H9 (cell line): ENCODE measurements around the gene ADGRB3. TPM values are rescaled to one million over a fixed set of nuclear protein-coding genes. Genes with fewer than 3 reads are reported as not detected.
A peak's percentile ranks its signal among the peaks of the same experiment; 100 is the strongest.

ENCODE experiments used
- DNase-seq: peaks from one replicate; pipeline ENCODE4 v3.0.0-alpha.2; 2017
- H2AFZ ChIP-seq: one replicate; pipeline ENCODE4 v1.6.1; 2013; ENCODE audit warnings: mild to moderate bottlenecking, low read length, control low read depth, moderate library complexity
- H2AK5ac ChIP-seq: 2 replicates; pipeline ENCODE4 v1.6.1; 2013; ENCODE audit warnings: low read length, control low read depth, mixed read lengths; ENCODE audit not compliant: insufficient read length
- H2BK120ac ChIP-seq: one replicate; pipeline ENCODE4 v1.6.1; 2013; ENCODE audit warnings: low read depth, mild to moderate bottlenecking, low read length, control low read depth, inconsistent platforms; ENCODE audit not compliant: poor library complexity, severe bottlenecking
- H2BK12ac ChIP-seq: 2 replicates; pipeline ENCODE4 v1.6.1; 2013; ENCODE audit warnings: low read length, control low read depth, mixed read lengths, low read depth; ENCODE audit not compliant: insufficient read length
- H2BK15ac ChIP-seq: 2 replicates; pipeline ENCODE4 v1.6.1; 2013; ENCODE audit warnings: low read depth, low read length, control low read depth
- H2BK20ac ChIP-seq: one replicate; pipeline ENCODE4 v1.6.1; 2013; ENCODE audit warnings: low read depth, mild to moderate bottlenecking, low read length, control low read depth, inconsistent platforms; ENCODE audit not compliant: poor library complexity, severe bottlenecking
- H2BK5ac ChIP-seq: 2 replicates; pipeline ENCODE4 v1.6.1; 2013; ENCODE audit warnings: low read length, control low read depth, mixed read lengths; ENCODE audit not compliant: insufficient read length
- H3K14ac ChIP-seq: 2 replicates; pipeline ENCODE4 v1.6.1; 2013; ENCODE audit warnings: low read length, control low read depth; ENCODE audit not compliant: insufficient read depth
- H3K18ac ChIP-seq: 2 replicates; pipeline ENCODE4 v1.6.1; 2013; ENCODE audit warnings: low read depth, mild to moderate bottlenecking, mixed read lengths, low read length, control low read depth; ENCODE audit not compliant: insufficient read length
- H3K23ac ChIP-seq: 2 replicates; pipeline ENCODE4 v1.6.1; 2013; ENCODE audit warnings: low read length, control low read depth, mixed read lengths, low read depth; ENCODE audit not compliant: insufficient read length
- H3K23me2 ChIP-seq: 2 replicates; pipeline ENCODE4 v1.6.1; 2013; ENCODE audit warnings: low read depth, mild to moderate bottlenecking, mixed read lengths, low read length, control low read depth; ENCODE audit not compliant: insufficient read length, poor library complexity, severe bottlenecking
- H3K27ac ChIP-seq: 2 replicates; pipeline ENCODE4 v1.5.1; 2013; ENCODE audit warnings: low read length, control low read depth, mixed read lengths, low read depth; ENCODE audit not compliant: insufficient read length
- H3K27me3 ChIP-seq: 2 replicates; pipeline ENCODE4 v1.6.1; 2013; ENCODE audit warnings: low read length, control low read depth, inconsistent platforms; ENCODE audit not compliant: insufficient read depth
- H3K4ac ChIP-seq: 2 replicates; pipeline ENCODE4 v1.6.1; 2013; ENCODE audit warnings: low read depth, mild to moderate bottlenecking, control low read depth, inconsistent platforms, low read length, moderate library complexity
- H3K4me1 ChIP-seq: 2 replicates; pipeline ENCODE4 v1.6.1; 2013; ENCODE audit warnings: low read length, control low read depth, inconsistent platforms; ENCODE audit not compliant: insufficient read depth
- H3K4me2 ChIP-seq: 2 replicates; pipeline ENCODE4 v1.6.1; 2013; ENCODE audit warnings: low read length, control low read depth, mixed read lengths; ENCODE audit not compliant: insufficient read length, insufficient read depth
- H3K56ac ChIP-seq: 2 replicates; pipeline ENCODE4 v1.6.1; 2013; ENCODE audit warnings: low read depth, mild to moderate bottlenecking, mixed read lengths, low read length, control low read depth; ENCODE audit not compliant: insufficient read length
- H3K79me1 ChIP-seq: 2 replicates; pipeline ENCODE4 v1.6.1; 2013; ENCODE audit warnings: low read depth, mild to moderate bottlenecking, moderate library complexity, low read length, control low read depth, inconsistent platforms; ENCODE audit not compliant: insufficient read depth, poor library complexity, severe bottlenecking
- H3K79me2 ChIP-seq: 2 replicates; pipeline ENCODE4 v1.6.1; 2013; ENCODE audit warnings: low read length, control low read depth, inconsistent platforms; ENCODE audit not compliant: insufficient read depth
- H3K9ac ChIP-seq: 2 replicates; pipeline ENCODE4 v1.6.1; 2013; ENCODE audit warnings: low read length, control low read depth, mixed read lengths; ENCODE audit not compliant: insufficient read length; ENCODE audit errors: extremely low read depth
- H3K9me3 ChIP-seq: one replicate; pipeline ENCODE4 v1.6.1; 2013; ENCODE audit warnings: low read depth, low read length, inconsistent platforms; ENCODE audit not compliant: control insufficient read depth
- H3T11ph ChIP-seq: one replicate; pipeline ENCODE4 v1.6.1; 2013; ENCODE audit warnings: mild to moderate bottlenecking, low read length, control low read depth, inconsistent platforms
- H4K20me1 ChIP-seq: one replicate; pipeline ENCODE4 v1.6.1; 2013; ENCODE audit not compliant: control insufficient read depth, insufficient read length, insufficient read depth
- H4K5ac ChIP-seq: 2 replicates; pipeline ENCODE4 v1.6.1; 2013; ENCODE audit warnings: low read depth, mild to moderate bottlenecking, mixed read lengths, low read length, control low read depth; ENCODE audit not compliant: insufficient read length
- H4K8ac ChIP-seq: replicated peaks from 2 replicates; pipeline ENCODE4 v1.6.1; 2013; ENCODE audit warnings: low read length, control low read depth, mixed read lengths, low read depth; ENCODE audit not compliant: insufficient read length
- H4K91ac ChIP-seq: 2 replicates; pipeline ENCODE4 v1.6.1; 2013; ENCODE audit warnings: low read depth, mild to moderate bottlenecking, moderate library complexity, mixed read lengths, low read length, control low read depth; ENCODE audit not compliant: insufficient read length
- H3K27ac Mint-ChIP-seq, 3 experiments: 2 replicates in 2 of 3; 3 replicates in 1 of 3; pipeline ENCODE4 v1.8.0; 2020 to 2021; ENCODE audit warnings: mixed read lengths in 3 of 3, mild to moderate bottlenecking in 1 of 3, moderate library complexity in 1 of 3
- H3K27me3 Mint-ChIP-seq: 2 replicates; pipeline ENCODE4 v1.8.0; 2021; ENCODE audit warnings: low read depth, mild to moderate bottlenecking, moderate library complexity, mixed read lengths
- H3K36me3 Mint-ChIP-seq, 3 experiments: 2 replicates in 2 of 3; 3 replicates in 1 of 3; pipeline ENCODE4 v1.8.0; 2020 to 2021; ENCODE audit warnings: low read depth in 3 of 3, mixed read lengths in 3 of 3; ENCODE audit not compliant: insufficient read depth in 1 of 3
- H3K4me1 Mint-ChIP-seq, 2 experiments: 2 replicates each; pipeline ENCODE4 v1.8.0; 2020; ENCODE audit warnings: mixed read lengths in 2 of 2
- H3K4me3 Mint-ChIP-seq, 2 experiments: 2 replicates in 1 of 2; 3 replicates in 1 of 2; pipeline ENCODE4 v1.8.0; 2020 to 2021; ENCODE audit warnings: mild to moderate bottlenecking in 2 of 2, mixed read lengths in 2 of 2, moderate library complexity in 1 of 2
- H3K9me3 Mint-ChIP-seq, 2 experiments: 2 replicates in 1 of 2; 3 replicates in 1 of 2; pipeline ENCODE4 v1.8.0; 2020; ENCODE audit warnings: mild to moderate bottlenecking in 2 of 2, mixed read lengths in 2 of 2, moderate library complexity in 1 of 2
- WGBS: extraction: QIAGEN DNeasy Blood & Tissue Kit; methylation state at CpG from one replicate; pipeline ENCODE4 v1.1.7; 2013; ENCODE audit warnings: missing lambda C conversion rate, low lambda C conversion rate, mixed read lengths; ENCODE audit not compliant: insufficient read length; ENCODE audit errors: extremely low coverage; 5-methylcytosine and 5-hydroxymethylcytosine counted together
- long read RNA-seq: library from polyadenylated mRNA; unstranded; transcript quantifications from one replicate; pipeline ENCODE4 v2.0.0, GENCODE V29; 2020
- total RNA-seq: library from RNA; stranded (reverse); gene quantifications from 2 replicates; pipeline ENCODE4 v1.2.1, GENCODE V29; 2021
- TF ChIP-seq, protein P1 (sequence below): fragments of 200-600 bp; sonication (generic); conservative IDR thresholded peaks from 3 replicates; pipeline ENCODE4 v1.8.0; 2021; ENCODE audit warnings: antibody characterized with exemption, mild to moderate bottlenecking

ADGRB3 gene
- 0.22 and 0.37 TPM in 2 replicates for total RNA-seq
- long read RNA-seq, partial matches to known transcripts, result 0 of 1 reads
- long read RNA-seq, other reads (novel, unspliced or antisense), result 1 of 1 reads

DNA sequence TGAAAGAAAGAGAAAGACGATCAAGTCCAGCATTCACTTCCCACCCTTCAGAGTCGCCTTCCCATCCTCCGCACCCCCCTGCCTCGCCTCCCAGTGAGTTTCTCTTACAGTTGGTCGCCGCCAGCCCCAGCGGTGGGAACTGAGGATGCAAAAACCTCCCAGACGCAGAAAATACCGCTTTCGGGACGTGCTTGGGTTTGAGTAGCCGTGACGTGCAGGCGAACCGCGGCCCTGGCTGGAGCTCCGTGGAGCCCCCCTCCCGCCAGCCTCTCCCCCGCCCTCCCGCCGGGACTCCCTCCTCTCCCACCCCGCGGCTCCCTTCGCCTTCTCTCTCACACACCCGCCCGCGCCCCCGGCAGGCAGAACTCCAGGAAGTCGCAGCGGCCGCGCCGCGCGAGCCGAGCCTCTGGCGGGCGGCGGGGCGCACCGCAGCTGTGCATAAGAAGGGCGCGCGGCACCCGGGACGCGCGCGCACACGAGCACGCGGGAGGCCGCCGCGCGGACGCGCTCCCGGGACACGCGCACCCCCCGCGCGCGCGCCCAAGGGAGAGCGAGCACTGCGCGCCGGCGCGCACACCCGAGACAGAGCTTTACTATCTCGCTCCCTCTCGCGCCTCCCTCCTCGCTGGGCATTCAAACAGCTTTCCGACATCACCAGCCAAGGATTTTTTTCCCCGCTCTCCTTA is at the start of gene ADGRB3:
Gene ADGRB3, plus strand, starts transcription at position 557 of the 686 bp plus-strand sequence. CDS start 3,394 bp downstream, outside the sequence.
- H4K5ac ChIP-seq, result no peak within 1 kb of the TSS
- H3K14ac ChIP-seq, result no peak within 1 kb of the TSS; the same call in 1 of the 2 replicates
- WGBS, result no CpG with 5 or more reads among the region's 79 CpGs
- no peak within 1 kb of the TSS for H4K8ac ChIP-seq
- Mint-ChIP-seq H3K4me3 (peak within 1 kb of the TSS; percentile 89 to 96), H3K27me3 (peaks cover 77% of the 10 kb centered on the region), H3K36me3 (no peaks in the 10 kb centered on the region), H3K4me1 (peaks cover 23 to 26% of the 10 kb centered on the region in 2 experiments), H3K9me3 (no peaks in the 10 kb centered on the region; a peak in 3 of 5 replicates), H3K27ac (peak within 1 kb of the TSS; percentile 40 to 87 (median 45); a peak in 5 of 7 replicates)
- peaks cover 4% of the 10 kb centered on the region; the same call in 1 of the 2 replicates for H3K4me1 ChIP-seq
- H3K79me2 ChIP-seq, result no peaks in the 10 kb centered on the region
- H2AK5ac ChIP-seq, result no peak within 1 kb of the TSS
- no peak within 1 kb of the TSS for H3K56ac ChIP-seq
- no peak within 1 kb of the TSS for H3K18ac ChIP-seq
- H3K27me3 ChIP-seq, result peaks cover 2% of the 10 kb centered on the region; the same call in 1 of the 2 replicates
- H2BK120ac ChIP-seq, result no peak within 1 kb of the TSS
- H2BK20ac ChIP-seq, result no peak within 1 kb of the TSS
- peak within 1 kb of the TSS; percentile 86 for H2AFZ ChIP-seq
- H3K9ac ChIP-seq, result peak within 1 kb of the TSS; percentile 78
- H3K27ac ChIP-seq, result no peak within 1 kb of the TSS
- H3T11ph ChIP-seq, result no peak within 1 kb of the TSS
- H3K23ac ChIP-seq, result no peak within 1 kb of the TSS
- DNase-seq, result peak; percentile 77
- peak within 1 kb of the TSS; percentile 93 for H3K4me2 ChIP-seq
- no peak within 1 kb of the TSS for H2BK15ac ChIP-seq
- H3K79me1 ChIP-seq, result no peaks in the 10 kb centered on the region
- peaks cover 18% of the 10 kb centered on the region for H3K23me2 ChIP-seq
- H3K9me3 ChIP-seq, result no peaks in the 10 kb centered on the region
- H4K20me1 ChIP-seq, result no peaks in the 10 kb centered on the region
- H2BK5ac ChIP-seq, result no peak within 1 kb of the TSS
- H3K4ac ChIP-seq, result no peak within 1 kb of the TSS
- TF ChIP-seq, protein P1, sequence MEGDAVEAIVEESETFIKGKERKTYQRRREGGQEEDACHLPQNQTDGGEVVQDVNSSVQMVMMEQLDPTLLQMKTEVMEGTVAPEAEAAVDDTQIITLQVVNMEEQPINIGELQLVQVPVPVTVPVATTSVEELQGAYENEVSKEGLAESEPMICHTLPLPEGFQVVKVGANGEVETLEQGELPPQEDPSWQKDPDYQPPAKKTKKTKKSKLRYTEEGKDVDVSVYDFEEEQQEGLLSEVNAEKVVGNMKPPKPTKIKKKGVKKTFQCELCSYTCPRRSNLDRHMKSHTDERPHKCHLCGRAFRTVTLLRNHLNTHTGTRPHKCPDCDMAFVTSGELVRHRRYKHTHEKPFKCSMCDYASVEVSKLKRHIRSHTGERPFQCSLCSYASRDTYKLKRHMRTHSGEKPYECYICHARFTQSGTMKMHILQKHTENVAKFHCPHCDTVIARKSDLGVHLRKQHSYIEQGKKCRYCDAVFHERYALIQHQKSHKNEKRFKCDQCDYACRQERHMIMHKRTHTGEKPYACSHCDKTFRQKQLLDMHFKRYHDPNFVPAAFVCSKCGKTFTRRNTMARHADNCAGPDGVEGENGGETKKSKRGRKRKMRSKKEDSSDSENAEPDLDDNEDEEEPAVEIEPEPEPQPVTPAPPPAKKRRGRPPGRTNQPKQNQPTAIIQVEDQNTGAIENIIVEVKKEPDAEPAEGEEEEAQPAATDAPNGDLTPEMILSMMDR, result peak; percentile 19; the same call in 2 of the 3 replicates
- no peak within 1 kb of the TSS for H4K91ac ChIP-seq
- no peak within 1 kb of the TSS for H2BK12ac ChIP-seq
